ENCODE measurements around the gene SGPL1.

GRCh38 chr10:70780370-70780760, 35.4 kb upstream of the SGPL1 start:
- TF ChIP-seq POLR2AphosphoS5 (IDR thresholded peaks at IDR 0.05; ENCODE audit: insufficient read depth in 1 of 2, low read depth in 1 of 2) = no peak
- no peak for TF ChIP-seq CTCF (IDR thresholded peaks at IDR 0.05)
- no peak for TF ChIP-seq POLR2A (IDR thresholded peaks at IDR 0.05)

Data from vagina (tissue), 2 donors.